Endometrium (tissue), 2 donors: ENCODE results near the gene HTR4.

Source experiments
- FAIRE-seq: peaks from 2 replicates; lab custom pipeline; 2012; peaks lifted over from hg19 to GRCh38; lab: Jason Lieb, UNC
- donor health status: control.
- donor health status: control.

The HTR4 gene

GRCh38 chr5:148660346-148660660, 6.0 kb upstream of the HTR4 start:
- FAIRE-seq, result no peak

- FAIRE-seq, result no peak
These were observed 5.5 kb upstream of the HTR4 start for GRCh38 chr5:148659641-148660345.

- FAIRE-seq, result no peak
These were observed 964 bp downstream of the HTR4 start for GRCh38 chr5:148653291-148653835.

- no peak for FAIRE-seq
These were observed 2.8 kb downstream of the HTR4 start for GRCh38 chr5:148651528-148651927.

DNA sequence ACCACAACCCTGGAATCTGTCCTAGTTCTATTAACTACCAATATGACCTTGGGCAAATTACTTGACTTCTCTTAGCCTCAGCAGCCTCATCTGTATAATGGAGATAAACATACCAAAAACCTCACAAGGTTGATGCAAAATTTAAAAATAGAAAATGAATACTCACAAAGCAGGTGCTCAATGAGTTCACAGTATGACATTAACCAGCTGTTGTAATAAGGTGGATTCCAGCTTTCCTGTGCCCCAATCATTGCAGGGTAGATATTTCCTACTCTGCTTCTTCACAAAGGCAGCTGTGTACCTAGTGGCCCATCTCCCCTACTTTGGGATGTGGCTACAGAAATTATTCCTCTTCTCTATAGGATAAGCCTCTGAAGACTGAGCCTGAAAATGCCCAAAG, 8.8 kb downstream of the HTR4 start:
- FAIRE-seq, result no peak

DNA sequence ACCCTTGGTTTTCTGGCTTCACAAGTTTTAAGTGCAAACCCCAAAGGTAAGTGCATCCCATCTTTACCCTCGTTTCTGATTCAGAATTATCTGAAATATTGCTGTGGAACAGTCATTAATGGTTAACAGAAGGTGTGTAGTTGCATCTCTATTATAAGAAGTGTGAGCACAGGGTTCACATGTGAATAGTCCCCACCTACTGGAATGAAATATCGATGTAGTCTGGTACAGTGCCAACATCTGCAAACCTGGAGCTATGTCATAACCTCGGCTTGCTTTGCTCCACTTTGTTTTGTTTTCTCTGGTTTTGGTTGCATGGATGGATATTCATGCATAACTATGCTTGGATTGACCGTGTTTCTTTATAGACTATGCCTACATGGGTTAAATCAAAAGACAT, 12.6 kb downstream of the HTR4 start:
- no peak for FAIRE-seq

DNA sequence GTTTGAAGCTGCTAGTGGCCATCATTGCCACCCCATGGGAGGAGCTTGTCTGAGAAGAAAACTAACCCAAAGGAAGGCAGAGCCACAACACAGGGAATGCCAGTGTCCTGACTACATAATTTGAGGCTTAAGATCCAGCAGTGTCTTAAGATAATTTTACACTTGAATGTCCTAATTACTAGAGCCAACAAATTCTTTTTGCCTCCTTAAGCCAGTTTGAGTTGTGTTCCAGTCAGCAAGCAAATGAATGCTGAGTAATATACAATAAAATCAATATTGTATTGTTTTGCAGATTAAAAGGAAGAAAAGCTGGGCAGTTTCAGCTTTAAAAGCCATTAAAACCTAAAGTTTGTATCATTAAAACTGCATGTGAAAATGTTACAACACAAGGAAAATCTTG, 13.9 kb downstream of the HTR4 start:
- no peak for FAIRE-seq

- FAIRE-seq, result no peak
These were observed 15.2 kb downstream of the HTR4 start for GRCh38 chr5:148639081-148639480.

DNA sequence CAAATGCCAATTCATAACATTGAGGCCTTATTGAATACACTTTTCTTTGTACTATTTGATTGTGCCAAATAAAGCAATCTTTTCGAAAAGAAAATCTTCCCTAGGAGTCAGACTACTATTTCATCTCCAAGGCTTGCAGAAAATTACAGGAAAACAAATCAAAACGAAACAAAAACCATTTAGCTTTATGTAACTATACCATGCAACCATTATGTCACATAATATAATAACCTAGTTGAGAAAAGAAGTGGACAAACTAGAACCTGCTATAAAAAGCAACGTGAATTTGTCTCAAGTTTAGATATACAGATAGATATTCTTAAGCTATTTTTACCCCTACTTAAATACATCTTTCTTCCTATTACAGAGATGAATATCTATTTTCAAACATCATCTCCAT, 18.0 kb downstream of the HTR4 start:
- no peak for FAIRE-seq

GRCh38 chr5:148635321-148636083, 18.8 kb downstream of the HTR4 start:
- no peak for FAIRE-seq

DNA sequence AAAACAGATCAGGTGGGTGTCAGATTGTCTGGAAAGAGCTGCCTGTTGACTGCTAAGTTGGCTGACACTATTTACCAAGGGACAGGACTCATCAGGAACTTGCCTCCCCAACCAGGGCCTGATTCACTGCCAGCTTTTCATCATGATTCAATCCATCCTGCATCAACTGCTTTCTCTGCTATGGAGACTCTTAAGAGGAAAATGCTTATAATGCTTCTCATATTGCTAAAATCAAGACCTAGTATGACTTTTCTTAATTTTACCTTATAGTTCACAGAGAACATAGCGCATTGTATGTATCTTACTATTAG, 21.3 kb downstream of the HTR4 start:
- FAIRE-seq, result no peak

GRCh38 chr5:148632255-148633066, 21.9 kb downstream of the HTR4 start:
- FAIRE-seq, result no peak

DNA sequence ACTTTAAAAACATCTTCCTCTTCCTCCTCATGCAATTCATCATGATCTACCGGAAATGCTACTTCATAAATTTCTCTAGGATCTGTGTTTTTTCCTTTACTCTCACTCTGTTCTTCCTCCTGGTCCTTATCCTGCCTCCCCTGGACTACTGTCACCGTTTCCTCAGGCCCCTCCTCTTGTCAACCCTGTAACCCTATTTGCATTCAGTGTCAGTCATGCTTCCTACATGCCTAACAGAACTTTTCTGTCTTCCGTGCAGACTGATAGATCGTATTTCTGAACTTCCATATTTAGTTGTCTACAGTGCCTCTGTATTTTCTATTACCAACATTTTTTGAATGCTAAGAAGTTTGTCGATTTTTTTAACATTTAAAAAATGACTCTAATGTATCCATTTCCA, 27.3 kb downstream of the HTR4 start:
- no peak for FAIRE-seq

GRCh38 chr5:148626081-148626613, 28.2 kb downstream of the HTR4 start:
- no peak for FAIRE-seq

DNA sequence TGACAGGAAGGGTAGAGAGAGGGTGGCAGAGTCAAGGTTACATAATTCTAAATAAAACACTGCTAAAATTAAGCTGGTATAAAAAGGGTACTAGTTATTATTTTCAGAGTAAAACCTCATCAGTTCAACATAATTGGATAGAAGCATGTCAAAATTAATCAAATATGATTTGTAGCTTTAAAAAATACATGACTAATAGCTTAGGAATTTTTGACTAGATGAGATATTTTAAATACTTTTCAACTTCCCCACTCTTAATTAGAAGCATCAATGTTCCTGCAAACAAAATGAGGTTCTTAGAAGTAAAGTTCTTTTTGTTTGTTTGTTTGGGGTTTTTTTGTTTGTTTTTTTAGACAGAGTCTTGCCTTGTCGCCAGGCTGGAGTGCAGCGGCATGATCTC, 29.1 kb downstream of the HTR4 start:
- no peak for FAIRE-seq

DNA sequence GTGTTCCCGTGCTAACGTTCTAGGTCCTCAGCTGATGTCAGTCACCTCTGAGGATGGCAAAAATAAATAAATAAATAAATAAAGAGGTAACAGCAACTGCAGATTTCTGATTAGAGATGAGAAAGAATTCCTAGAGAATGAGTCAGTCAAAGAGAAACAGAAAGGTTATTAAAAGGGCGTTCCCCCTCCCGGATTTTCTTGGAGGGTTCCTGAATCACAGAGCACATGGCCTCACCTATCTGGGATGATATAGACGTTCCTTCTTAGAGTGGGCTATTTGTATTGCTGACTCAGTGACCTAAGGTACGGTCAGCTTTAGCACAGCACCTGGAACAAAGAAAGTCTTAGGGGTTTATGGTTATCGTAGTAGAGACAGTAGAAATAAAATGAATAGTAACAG, 30.6 kb downstream of the HTR4 start:
- FAIRE-seq, result no peak

- no peak for FAIRE-seq
These were observed 31.2 kb downstream of the HTR4 start for GRCh38 chr5:148623101-148623500.

GRCh38 chr5:148620696-148621095, 33.6 kb downstream of the HTR4 start:
- FAIRE-seq, result no peak

- no peak for FAIRE-seq
These were observed 34.2 kb downstream of the HTR4 start for GRCh38 chr5:148620091-148620490.

DNA sequence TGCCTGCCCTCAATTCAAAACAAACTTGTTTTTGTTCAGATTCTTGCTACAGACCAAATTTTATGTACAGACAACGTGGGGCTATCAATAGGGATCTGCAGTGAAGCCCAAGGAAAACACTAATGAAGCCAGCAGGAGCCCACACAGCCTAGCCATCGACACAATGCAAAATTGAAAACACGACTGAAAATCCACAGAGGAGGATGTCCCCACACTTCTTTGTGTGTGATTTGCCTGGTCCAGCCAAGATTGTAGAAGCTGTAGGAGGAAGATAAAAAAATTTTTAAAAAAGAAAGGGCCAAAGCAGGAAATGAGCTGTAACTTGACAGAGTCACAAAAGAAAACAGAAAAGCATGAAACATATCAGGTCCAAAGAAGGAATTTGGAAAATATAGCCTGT, 34.8 kb downstream of the HTR4 start:
- no peak for FAIRE-seq

DNA sequence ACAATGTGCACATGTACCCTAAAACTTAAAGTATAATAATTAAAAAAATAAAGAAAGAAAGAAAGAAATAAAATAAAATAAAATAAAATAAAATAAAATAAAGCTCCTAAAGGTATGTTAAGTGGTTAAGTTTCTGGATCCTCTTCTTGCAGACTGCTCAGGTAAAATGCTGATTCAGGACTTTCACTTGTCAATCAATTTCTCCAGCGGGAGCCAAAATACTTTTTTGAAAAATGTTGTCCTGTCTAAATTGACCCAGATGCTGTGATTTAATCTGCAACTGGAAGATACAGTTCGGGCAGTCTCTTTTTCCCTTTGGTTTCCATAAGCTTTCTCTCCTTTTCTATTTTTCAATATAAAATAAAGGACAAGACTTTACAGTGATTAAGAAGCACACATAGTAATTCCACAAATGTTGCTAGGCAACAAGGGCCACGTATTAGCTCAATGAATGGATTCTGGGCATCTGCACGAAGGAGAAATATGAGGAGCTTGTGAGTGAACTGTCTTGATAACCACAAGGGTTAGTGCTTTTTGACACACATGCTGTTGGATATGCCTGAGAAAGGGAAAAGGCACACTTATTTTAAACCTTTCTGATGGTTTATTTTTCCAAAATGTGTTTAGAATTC, 38.6 kb downstream of the HTR4 start:
- FAIRE-seq, result no peak

DNA sequence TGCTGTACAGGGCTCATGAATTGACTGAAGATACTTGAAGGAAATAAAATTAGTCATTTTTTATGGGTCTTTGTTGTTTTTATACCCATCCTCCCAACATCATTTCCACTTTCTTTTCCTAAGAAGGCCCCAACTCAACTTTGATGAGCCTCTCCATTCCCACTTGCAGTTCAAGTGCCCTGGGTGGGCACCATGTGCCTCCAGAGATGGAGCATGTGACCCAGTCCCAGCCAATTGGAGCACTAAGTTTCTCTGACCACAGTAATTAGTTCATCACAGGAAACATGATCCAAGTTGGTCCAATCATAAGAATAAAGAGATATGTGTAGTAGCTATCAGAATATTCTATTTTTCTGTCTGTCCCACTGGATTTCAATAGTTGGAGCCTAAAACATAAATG, 46.9 kb downstream of the HTR4 start:
- no peak for FAIRE-seq
